ENCODE measurements around the gene UROS. TPM values are rescaled to one million over a fixed set of nuclear protein-coding genes. Genes with fewer than 3 reads are reported as not detected.

The UROS gene
- total RNA-seq, 1 donor from 2014 or later, result 64.6 TPM

GRCh38 chr10:125782616-125783015 is 40.4 kb downstream of the UROS start:
- Mint-ChIP-seq H3K27ac (ENCODE audit: unreplicated experiment) (no peak overlapping the region), H3K36me3 (ENCODE audit: low read depth, unreplicated experiment) (peaks cover 11% of the 10 kb centered on the region), H3K4me3 (ENCODE audit: unreplicated experiment) (no peak overlapping the region), H3K27me3 (ENCODE audit: low read depth, unreplicated experiment) (peaks cover 17% of the 10 kb centered on the region), H3K4me1 (ENCODE audit: low read depth, unreplicated experiment) (peaks cover 14% of the 10 kb centered on the region), H3K9me3 (ENCODE audit: unreplicated experiment) (peaks cover 14% of the 10 kb centered on the region)
- Histone ChIP-seq H3K9me3 (ENCODE audit: insufficient read depth, low read depth, low read length) (no peaks in the 10 kb centered on the region), H4K20me1 (ENCODE audit: insufficient read depth, low read length) (no peaks in the 10 kb centered on the region), H3K4me2 (ENCODE audit: low read length) (no peak overlapping the region), H3K4me3 (ENCODE audit: insufficient read depth, low read depth, low read length) (no peak overlapping the region), H3K79me2 (ENCODE audit: insufficient read depth, low read length) (no peaks in the 10 kb centered on the region), H3K9ac (ENCODE audit: low read length) (no peak overlapping the region), H3K27ac (ENCODE audit: low read depth, low read length) (no peak overlapping the region), H3K4me1 (ENCODE audit: insufficient read depth, low read length) (no peaks in the 10 kb centered on the region), H3K27me3 (ENCODE audit: insufficient read depth, low read length) (no peaks in the 10 kb centered on the region), H2AFZ (ENCODE audit: low read depth, low read length) (no peak overlapping the region), H3K36me3 (ENCODE audit: insufficient read depth, low read length) (no peaks in the 10 kb centered on the region)
- DNase-seq (ENCODE audit: low read depth) (no peak), FAIRE-seq (no peak)
- TF ChIP-seq, protein P1, sequence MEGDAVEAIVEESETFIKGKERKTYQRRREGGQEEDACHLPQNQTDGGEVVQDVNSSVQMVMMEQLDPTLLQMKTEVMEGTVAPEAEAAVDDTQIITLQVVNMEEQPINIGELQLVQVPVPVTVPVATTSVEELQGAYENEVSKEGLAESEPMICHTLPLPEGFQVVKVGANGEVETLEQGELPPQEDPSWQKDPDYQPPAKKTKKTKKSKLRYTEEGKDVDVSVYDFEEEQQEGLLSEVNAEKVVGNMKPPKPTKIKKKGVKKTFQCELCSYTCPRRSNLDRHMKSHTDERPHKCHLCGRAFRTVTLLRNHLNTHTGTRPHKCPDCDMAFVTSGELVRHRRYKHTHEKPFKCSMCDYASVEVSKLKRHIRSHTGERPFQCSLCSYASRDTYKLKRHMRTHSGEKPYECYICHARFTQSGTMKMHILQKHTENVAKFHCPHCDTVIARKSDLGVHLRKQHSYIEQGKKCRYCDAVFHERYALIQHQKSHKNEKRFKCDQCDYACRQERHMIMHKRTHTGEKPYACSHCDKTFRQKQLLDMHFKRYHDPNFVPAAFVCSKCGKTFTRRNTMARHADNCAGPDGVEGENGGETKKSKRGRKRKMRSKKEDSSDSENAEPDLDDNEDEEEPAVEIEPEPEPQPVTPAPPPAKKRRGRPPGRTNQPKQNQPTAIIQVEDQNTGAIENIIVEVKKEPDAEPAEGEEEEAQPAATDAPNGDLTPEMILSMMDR (IDR thresholded peaks at IDR 0.05; ENCODE audit: insufficient read depth, low read depth, low read length), result no peak
- no peak for TF ChIP-seq EZH2 (IDR thresholded peaks at IDR 0.05; ENCODE audit: insufficient read depth, low read length)

GRCh38 chr10:125782054-125782453 is 41.0 kb downstream of the UROS start:
- H3K9ac ChIP-seq (ENCODE audit: low read length), result no peak overlapping the region
- H3K4me3 Mint-ChIP-seq (ENCODE audit: unreplicated experiment), result no peak overlapping the region
- no peaks in the 10 kb centered on the region for H3K4me1 ChIP-seq (ENCODE audit: insufficient read depth, low read length)
- H3K4me1 Mint-ChIP-seq (ENCODE audit: low read depth, unreplicated experiment), result peaks cover 11% of the 10 kb centered on the region
- TF ChIP-seq, protein P1 (IDR thresholded peaks at IDR 0.05; ENCODE audit: insufficient read depth, low read depth, low read length), result no peak
- TF ChIP-seq EZH2 (IDR thresholded peaks at IDR 0.05; ENCODE audit: insufficient read depth, low read length), result no peak
- no peak overlapping the region for H3K4me2 ChIP-seq (ENCODE audit: low read length)
- H3K9me3 Mint-ChIP-seq (ENCODE audit: unreplicated experiment), result peaks cover 14% of the 10 kb centered on the region
- H3K27me3 Mint-ChIP-seq (ENCODE audit: low read depth, unreplicated experiment), result peaks cover 21% of the 10 kb centered on the region
- H3K4me3 ChIP-seq (ENCODE audit: insufficient read depth, low read depth, low read length), result no peak overlapping the region
- H3K9me3 ChIP-seq (ENCODE audit: insufficient read depth, low read depth, low read length), result no peaks in the 10 kb centered on the region
- no peaks in the 10 kb centered on the region for H3K27me3 ChIP-seq (ENCODE audit: insufficient read depth, low read length)
- no peaks in the 10 kb centered on the region for H3K36me3 ChIP-seq (ENCODE audit: insufficient read depth, low read length)
- no peak overlapping the region for H3K27ac Mint-ChIP-seq (ENCODE audit: unreplicated experiment)
- H3K79me2 ChIP-seq (ENCODE audit: insufficient read depth, low read length), result no peaks in the 10 kb centered on the region
- H3K27ac ChIP-seq (ENCODE audit: low read depth, low read length), result no peak overlapping the region
- DNase-seq (ENCODE audit: low read depth), result no peak
- H4K20me1 ChIP-seq (ENCODE audit: insufficient read depth, low read length), result no peaks in the 10 kb centered on the region
- FAIRE-seq, result no peak
- H2AFZ ChIP-seq (ENCODE audit: low read depth, low read length), result no peak overlapping the region
- H3K36me3 Mint-ChIP-seq (ENCODE audit: low read depth, unreplicated experiment), result peaks cover 9% of the 10 kb centered on the region

DNA sequence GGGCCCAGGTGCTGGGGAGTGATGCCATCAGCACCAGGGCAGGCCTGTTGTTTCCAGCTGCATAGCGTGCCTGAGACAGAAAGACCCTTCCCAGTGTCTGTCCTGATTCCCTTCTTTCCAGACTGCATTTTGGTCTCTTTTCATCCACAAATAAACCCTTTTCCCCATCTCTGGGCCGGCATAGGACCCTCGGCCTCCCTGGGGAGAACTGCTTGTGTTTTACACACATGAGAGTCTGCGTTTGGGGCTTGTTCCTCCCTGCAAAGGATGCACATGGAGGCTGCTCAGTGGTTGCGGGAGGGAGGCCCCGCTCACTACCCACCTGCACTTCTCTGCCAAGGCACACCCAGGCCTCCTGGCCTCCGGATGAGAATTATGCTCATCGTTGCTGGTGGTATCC is 41.7 kb downstream of the UROS start:
- TF ChIP-seq EZH2 (IDR thresholded peaks at IDR 0.05; ENCODE audit: insufficient read depth, low read length), result no peak
- TF ChIP-seq, protein P1 (IDR thresholded peaks at IDR 0.05; ENCODE audit: insufficient read depth, low read depth, low read length), result no peak
- Histone ChIP-seq H3K27ac (ENCODE audit: low read depth, low read length) (no peak overlapping the region), H3K4me1 (ENCODE audit: insufficient read depth, low read length) (no peaks in the 10 kb centered on the region), H3K4me3 (ENCODE audit: insufficient read depth, low read depth, low read length) (no peak overlapping the region), H3K27me3 (ENCODE audit: insufficient read depth, low read length) (no peaks in the 10 kb centered on the region), H3K9ac (ENCODE audit: low read length) (no peak overlapping the region), H3K36me3 (ENCODE audit: insufficient read depth, low read length) (no peaks in the 10 kb centered on the region), H3K4me2 (ENCODE audit: low read length) (no peak overlapping the region), H3K9me3 (ENCODE audit: insufficient read depth, low read depth, low read length) (no peaks in the 10 kb centered on the region), H2AFZ (ENCODE audit: low read depth, low read length) (no peak overlapping the region), H4K20me1 (ENCODE audit: insufficient read depth, low read length) (no peaks in the 10 kb centered on the region), H3K79me2 (ENCODE audit: insufficient read depth, low read length) (no peaks in the 10 kb centered on the region)
- no peak overlapping the region for H3K27ac Mint-ChIP-seq (ENCODE audit: unreplicated experiment)
- H3K9me3 Mint-ChIP-seq (ENCODE audit: unreplicated experiment), result peaks cover 17% of the 10 kb centered on the region
- FAIRE-seq (no peak), DNase-seq (ENCODE audit: low read depth) (no peak)
- no peak overlapping the region for H3K4me3 Mint-ChIP-seq (ENCODE audit: unreplicated experiment)
- peaks cover 8% of the 10 kb centered on the region for H3K4me1 Mint-ChIP-seq (ENCODE audit: low read depth, unreplicated experiment)
- H3K27me3 Mint-ChIP-seq (ENCODE audit: low read depth, unreplicated experiment), result peaks cover 28% of the 10 kb centered on the region
- peaks cover 6% of the 10 kb centered on the region for H3K36me3 Mint-ChIP-seq (ENCODE audit: low read depth, unreplicated experiment)

Measured in astrocyte (in vitro differentiated cells and primary cell).